ENCODE results near the gene DNLZ.

GRCh38 chr9:136395020-136395340 lies 31.4 kb upstream of the DNLZ start:
- TF ChIP-seq POLR2AphosphoS5 (IDR thresholded peaks at IDR 0.05; ENCODE audit: low read depth, low read length) (no peak), SIN3A (IDR thresholded peaks at IDR 0.05; ENCODE audit: borderline replicate concordance, insufficient read depth, low read length) (no peak)
- TF ChIP-seq, protein P1, sequence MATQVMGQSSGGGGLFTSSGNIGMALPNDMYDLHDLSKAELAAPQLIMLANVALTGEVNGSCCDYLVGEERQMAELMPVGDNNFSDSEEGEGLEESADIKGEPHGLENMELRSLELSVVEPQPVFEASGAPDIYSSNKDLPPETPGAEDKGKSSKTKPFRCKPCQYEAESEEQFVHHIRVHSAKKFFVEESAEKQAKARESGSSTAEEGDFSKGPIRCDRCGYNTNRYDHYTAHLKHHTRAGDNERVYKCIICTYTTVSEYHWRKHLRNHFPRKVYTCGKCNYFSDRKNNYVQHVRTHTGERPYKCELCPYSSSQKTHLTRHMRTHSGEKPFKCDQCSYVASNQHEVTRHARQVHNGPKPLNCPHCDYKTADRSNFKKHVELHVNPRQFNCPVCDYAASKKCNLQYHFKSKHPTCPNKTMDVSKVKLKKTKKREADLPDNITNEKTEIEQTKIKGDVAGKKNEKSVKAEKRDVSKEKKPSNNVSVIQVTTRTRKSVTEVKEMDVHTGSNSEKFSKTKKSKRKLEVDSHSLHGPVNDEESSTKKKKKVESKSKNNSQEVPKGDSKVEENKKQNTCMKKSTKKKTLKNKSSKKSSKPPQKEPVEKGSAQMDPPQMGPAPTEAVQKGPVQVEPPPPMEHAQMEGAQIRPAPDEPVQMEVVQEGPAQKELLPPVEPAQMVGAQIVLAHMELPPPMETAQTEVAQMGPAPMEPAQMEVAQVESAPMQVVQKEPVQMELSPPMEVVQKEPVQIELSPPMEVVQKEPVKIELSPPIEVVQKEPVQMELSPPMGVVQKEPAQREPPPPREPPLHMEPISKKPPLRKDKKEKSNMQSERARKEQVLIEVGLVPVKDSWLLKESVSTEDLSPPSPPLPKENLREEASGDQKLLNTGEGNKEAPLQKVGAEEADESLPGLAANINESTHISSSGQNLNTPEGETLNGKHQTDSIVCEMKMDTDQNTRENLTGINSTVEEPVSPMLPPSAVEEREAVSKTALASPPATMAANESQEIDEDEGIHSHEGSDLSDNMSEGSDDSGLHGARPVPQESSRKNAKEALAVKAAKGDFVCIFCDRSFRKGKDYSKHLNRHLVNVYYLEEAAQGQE (IDR thresholded peaks at IDR 0.05; ENCODE audit: insufficient read depth in 1 of 2, low read depth in 2 of 2, low read length in 2 of 2) = no peak

All from PFSK-1 (cell line).